Measurements from ENCODE around the gene RAD51B.

Gene RAD51B

GRCh38 chr14:68655911-68656316 lies 836.3 kb downstream of the RAD51B start:
- Histone ChIP-seq H3K4me3 (ENCODE audit: low read depth, low read length) (no peak overlapping the region), H3K4me1 (peaks cover 6% of the 10 kb centered on the region), H3K27ac (no peak overlapping the region), H3K36me3 (ENCODE audit: control insufficient read depth, insufficient read depth, low read length) (no peaks in the 10 kb centered on the region), H3K9ac (no peak overlapping the region), H3K79me2 (no peaks in the 10 kb centered on the region), H3K27me3 (ENCODE audit: control insufficient read depth, insufficient read depth, low read length) (no peaks in the 10 kb centered on the region), H2AFZ (peak overlapping the region; percentile 38), H3K9me3 (ENCODE audit: control insufficient read depth, low read length) (no peaks in the 10 kb centered on the region), H3K4me2 (ENCODE audit: low read length) (no peak overlapping the region)
- TF ChIP-seq CTCF (IDR thresholded peaks at IDR 0.05) = peak; percentile 5

GRCh38 chr14:68656452-68656851 lies 836.9 kb downstream of the RAD51B start:
- H3K36me3 ChIP-seq (ENCODE audit: control insufficient read depth, insufficient read depth, low read length) = no peaks in the 10 kb centered on the region
- peaks cover 5% of the 10 kb centered on the region for H3K4me1 ChIP-seq
- H3K9me3 ChIP-seq (ENCODE audit: control insufficient read depth, low read length) = no peaks in the 10 kb centered on the region
- H3K27me3 ChIP-seq (ENCODE audit: control insufficient read depth, insufficient read depth, low read length) = no peaks in the 10 kb centered on the region
- H3K9ac ChIP-seq = no peak overlapping the region
- no peak for TF ChIP-seq CTCF (IDR thresholded peaks at IDR 0.05)
- H3K4me3 ChIP-seq (ENCODE audit: low read depth, low read length) = no peak overlapping the region
- no peak overlapping the region for H2AFZ ChIP-seq
- no peak overlapping the region for H3K27ac ChIP-seq
- no peak overlapping the region for H3K4me2 ChIP-seq (ENCODE audit: low read length)
- no peaks in the 10 kb centered on the region for H3K79me2 ChIP-seq

- H3K27me3 ChIP-seq (ENCODE audit: control insufficient read depth, insufficient read depth, low read length) = no peaks in the 10 kb centered on the region
- H3K79me2 ChIP-seq = no peaks in the 10 kb centered on the region
- H3K4me1 ChIP-seq = peaks cover 5% of the 10 kb centered on the region
- H3K27ac ChIP-seq = no peak overlapping the region
- H2AFZ ChIP-seq = no peak overlapping the region
- H3K4me2 ChIP-seq (ENCODE audit: low read length) = no peak overlapping the region
- H3K9me3 ChIP-seq (ENCODE audit: control insufficient read depth, low read length) = no peaks in the 10 kb centered on the region
- H3K36me3 ChIP-seq (ENCODE audit: control insufficient read depth, insufficient read depth, low read length) = no peaks in the 10 kb centered on the region
- no peak overlapping the region for H3K4me3 ChIP-seq (ENCODE audit: low read depth, low read length)
- no peak overlapping the region for H3K9ac ChIP-seq
- no peak for TF ChIP-seq CTCF (IDR thresholded peaks at IDR 0.05)
Measured at GRCh38 chr14:68657300-68658028, 837.9 kb downstream of the RAD51B start.

GRCh38 chr14:68658029-68658509 lies 838.5 kb downstream of the RAD51B start:
- Histone ChIP-seq H3K27ac (no peak overlapping the region), H3K36me3 (ENCODE audit: control insufficient read depth, insufficient read depth, low read length) (no peaks in the 10 kb centered on the region), H3K4me2 (ENCODE audit: low read length) (no peak overlapping the region), H2AFZ (no peak overlapping the region), H3K4me1 (peaks cover 5% of the 10 kb centered on the region), H3K9ac (no peak overlapping the region), H3K27me3 (ENCODE audit: control insufficient read depth, insufficient read depth, low read length) (no peaks in the 10 kb centered on the region), H3K4me3 (ENCODE audit: low read depth, low read length) (no peak overlapping the region), H3K79me2 (no peaks in the 10 kb centered on the region), H3K9me3 (ENCODE audit: control insufficient read depth, low read length) (no peaks in the 10 kb centered on the region)
- no peak for TF ChIP-seq CTCF (IDR thresholded peaks at IDR 0.05)

Measured in parathyroid adenoma (tissue), 2 donors.